Measurements from ENCODE around the gene CAPZA2.
"Not testable (repeated sequence)": the region's sequence is repeated elsewhere in the genome, so short reads cannot be mapped to it uniquely, and the experiment has no call there.

The CAPZA2 gene

GRCh38 chr7:116955340-116955739, 93.0 kb downstream of the CAPZA2 start:
- DNase-seq (ENCODE audit: low read depth) = no peak

- DNase-seq (ENCODE audit: low read depth) = no peak
Observed at GRCh38 chr7:116955801-116956476, 93.6 kb downstream of the CAPZA2 start.

GRCh38 chr7:116956477-116956804, 94.1 kb downstream of the CAPZA2 start:
- no peak for DNase-seq (ENCODE audit: low read depth)

GRCh38 chr7:116957874-116958273, 95.5 kb downstream of the CAPZA2 start:
- DNase-seq (ENCODE audit: low read depth) = no peak

GRCh38 chr7:116961966-116962673, 99.7 kb downstream of the CAPZA2 start:
- not testable (repeated sequence) for DNase-seq (ENCODE audit: low read depth)

GRCh38 chr7:116963234-116963633, 100.8 kb downstream of the CAPZA2 start:
- DNase-seq (ENCODE audit: low read depth) = no peak

- DNase-seq (ENCODE audit: low read depth) = no peak
Observed at GRCh38 chr7:116966601-116967000, 104.2 kb downstream of the CAPZA2 start.

- no peak for DNase-seq (ENCODE audit: low read depth)
Observed at GRCh38 chr7:116967254-116967922, 105.0 kb downstream of the CAPZA2 start.

- DNase-seq (ENCODE audit: low read depth) = no peak
Observed at GRCh38 chr7:116967983-116968382, 105.6 kb downstream of the CAPZA2 start.

GRCh38 chr7:116968631-116969030, 106.2 kb downstream of the CAPZA2 start:
- no peak for DNase-seq (ENCODE audit: low read depth)

- DNase-seq (ENCODE audit: low read depth) = no peak
Observed at GRCh38 chr7:116969371-116969902, 107.0 kb downstream of the CAPZA2 start.

GRCh38 chr7:116970238-116970910, 108.0 kb downstream of the CAPZA2 start:
- DNase-seq (ENCODE audit: low read depth) = no peak

- not testable (repeated sequence) for DNase-seq (ENCODE audit: low read depth)
Observed at GRCh38 chr7:116971153-116971552, 108.8 kb downstream of the CAPZA2 start.

All from activated T-cell treated with anti-CD3 and anti-CD28 coated beads for 1 hour (primary cell).